ENCODE results near the gene TAOK2.
"Not testable (repeated sequence)": the region's sequence is repeated elsewhere in the genome, so short reads cannot be mapped to it uniquely, and the experiment has no call there.

The TAOK2 gene

DNA sequence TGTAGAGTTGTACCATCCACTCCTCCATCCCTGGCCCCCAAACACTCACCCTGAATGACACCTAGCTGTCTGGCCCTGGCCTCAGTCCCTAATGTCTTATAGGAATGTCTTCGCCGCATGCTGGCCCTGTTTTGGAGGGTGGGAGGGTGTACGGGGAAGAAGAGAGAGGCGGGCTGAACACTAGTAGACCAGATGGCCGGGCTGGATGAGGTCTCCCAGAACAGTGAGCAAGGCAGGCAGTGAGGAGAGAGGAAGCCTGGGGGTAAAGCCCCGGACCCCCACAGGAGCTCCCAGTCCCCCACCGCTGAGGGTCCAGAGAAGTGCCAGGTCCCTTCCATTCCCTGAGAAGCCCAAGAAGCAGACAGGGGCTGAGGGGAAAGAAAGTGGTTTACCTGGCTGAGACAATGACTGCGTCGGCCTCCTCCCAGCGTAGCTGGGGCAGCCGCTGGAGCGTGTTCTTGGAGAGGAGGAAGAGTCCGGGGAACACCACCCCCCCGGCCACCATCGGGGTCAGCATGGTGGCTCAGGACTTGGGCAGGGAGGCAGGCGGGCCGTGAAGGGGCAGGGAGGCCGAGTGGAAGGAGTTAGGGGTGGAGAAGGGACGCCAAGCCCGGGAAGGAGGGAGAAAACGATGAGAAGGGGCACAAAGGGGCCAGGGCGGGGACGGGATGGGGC lies 56.5 kb downstream of the TAOK2 start:
- no peak overlapping the region for H3K4me3 ChIP-seq (ENCODE audit: low read depth, low read length)
- TF ChIP-seq, protein P1, sequence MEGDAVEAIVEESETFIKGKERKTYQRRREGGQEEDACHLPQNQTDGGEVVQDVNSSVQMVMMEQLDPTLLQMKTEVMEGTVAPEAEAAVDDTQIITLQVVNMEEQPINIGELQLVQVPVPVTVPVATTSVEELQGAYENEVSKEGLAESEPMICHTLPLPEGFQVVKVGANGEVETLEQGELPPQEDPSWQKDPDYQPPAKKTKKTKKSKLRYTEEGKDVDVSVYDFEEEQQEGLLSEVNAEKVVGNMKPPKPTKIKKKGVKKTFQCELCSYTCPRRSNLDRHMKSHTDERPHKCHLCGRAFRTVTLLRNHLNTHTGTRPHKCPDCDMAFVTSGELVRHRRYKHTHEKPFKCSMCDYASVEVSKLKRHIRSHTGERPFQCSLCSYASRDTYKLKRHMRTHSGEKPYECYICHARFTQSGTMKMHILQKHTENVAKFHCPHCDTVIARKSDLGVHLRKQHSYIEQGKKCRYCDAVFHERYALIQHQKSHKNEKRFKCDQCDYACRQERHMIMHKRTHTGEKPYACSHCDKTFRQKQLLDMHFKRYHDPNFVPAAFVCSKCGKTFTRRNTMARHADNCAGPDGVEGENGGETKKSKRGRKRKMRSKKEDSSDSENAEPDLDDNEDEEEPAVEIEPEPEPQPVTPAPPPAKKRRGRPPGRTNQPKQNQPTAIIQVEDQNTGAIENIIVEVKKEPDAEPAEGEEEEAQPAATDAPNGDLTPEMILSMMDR (IDR thresholded peaks at IDR 0.05; ENCODE audit: borderline replicate concordance, insufficient read depth, low read depth, low read length): no peak

DNA sequence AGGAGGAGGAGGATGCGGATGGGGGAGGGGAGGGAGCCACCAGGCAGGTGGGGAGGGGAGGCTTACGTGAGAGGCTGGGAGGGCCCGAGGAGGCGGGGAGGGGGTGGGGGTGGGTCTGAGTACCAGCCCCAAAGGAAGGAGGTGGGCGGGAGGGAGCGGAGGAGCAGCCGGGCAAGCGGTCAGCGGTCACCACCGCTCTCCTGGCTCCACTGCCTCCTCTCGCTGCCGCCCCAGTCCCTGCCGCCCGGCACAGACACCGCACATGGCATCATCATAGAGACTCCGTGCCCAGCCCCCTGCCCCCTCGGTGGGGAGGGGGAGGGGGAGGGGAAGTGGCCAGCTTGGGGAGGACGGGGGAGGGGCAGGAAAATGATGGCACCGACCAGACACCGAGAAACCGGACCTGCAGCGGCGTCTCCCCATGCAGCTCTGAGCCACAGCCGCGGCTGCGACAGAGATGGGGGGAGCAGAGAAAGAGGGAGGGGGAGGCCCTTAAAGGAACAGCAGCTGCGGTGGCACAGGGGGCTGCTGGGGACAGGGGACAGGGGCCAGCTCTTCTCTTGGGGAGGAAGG lies 57.3 kb downstream of the TAOK2 start, which contains the start of gene TLCD3B:
TSS of gene TLCD3B (minus strand) at position 431 of the 573 bp plus-strand sequence. CDS start 744 bp downstream, outside the sequence.
- TF ChIP-seq, protein P1 (IDR thresholded peaks at IDR 0.05; ENCODE audit: borderline replicate concordance, insufficient read depth, low read depth, low read length): no peak
- H3K4me3 ChIP-seq (ENCODE audit: low read depth, low read length): no peak within 1 kb of the TSS

DNA sequence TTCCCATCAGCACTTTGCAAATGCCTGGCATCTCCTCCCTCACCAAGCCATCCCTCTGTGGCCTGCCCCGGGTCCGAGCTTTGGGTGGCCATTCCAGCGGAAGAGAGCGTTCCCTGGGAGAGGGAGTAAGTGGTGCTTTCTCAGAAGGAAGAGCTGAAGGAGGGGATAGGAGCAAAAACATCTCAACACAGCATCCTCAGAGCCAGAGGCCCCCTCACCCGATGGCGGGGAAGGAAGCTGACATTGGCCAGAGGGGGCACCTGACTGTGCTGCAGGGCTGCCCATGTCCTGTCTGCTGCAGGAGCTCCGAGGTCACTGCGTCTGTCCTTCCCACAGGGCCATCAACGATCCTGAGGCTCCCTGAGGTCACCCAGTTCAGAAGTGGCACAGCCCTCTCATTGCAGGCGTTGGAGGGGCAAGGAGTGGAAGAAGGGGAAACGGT lies 57.8 kb downstream of the TAOK2 start:
- TF ChIP-seq, protein P1 (IDR thresholded peaks at IDR 0.05; ENCODE audit: borderline replicate concordance, insufficient read depth, low read depth, low read length): no peak
- H3K4me3 ChIP-seq (ENCODE audit: low read depth, low read length): no peak overlapping the region

DNA sequence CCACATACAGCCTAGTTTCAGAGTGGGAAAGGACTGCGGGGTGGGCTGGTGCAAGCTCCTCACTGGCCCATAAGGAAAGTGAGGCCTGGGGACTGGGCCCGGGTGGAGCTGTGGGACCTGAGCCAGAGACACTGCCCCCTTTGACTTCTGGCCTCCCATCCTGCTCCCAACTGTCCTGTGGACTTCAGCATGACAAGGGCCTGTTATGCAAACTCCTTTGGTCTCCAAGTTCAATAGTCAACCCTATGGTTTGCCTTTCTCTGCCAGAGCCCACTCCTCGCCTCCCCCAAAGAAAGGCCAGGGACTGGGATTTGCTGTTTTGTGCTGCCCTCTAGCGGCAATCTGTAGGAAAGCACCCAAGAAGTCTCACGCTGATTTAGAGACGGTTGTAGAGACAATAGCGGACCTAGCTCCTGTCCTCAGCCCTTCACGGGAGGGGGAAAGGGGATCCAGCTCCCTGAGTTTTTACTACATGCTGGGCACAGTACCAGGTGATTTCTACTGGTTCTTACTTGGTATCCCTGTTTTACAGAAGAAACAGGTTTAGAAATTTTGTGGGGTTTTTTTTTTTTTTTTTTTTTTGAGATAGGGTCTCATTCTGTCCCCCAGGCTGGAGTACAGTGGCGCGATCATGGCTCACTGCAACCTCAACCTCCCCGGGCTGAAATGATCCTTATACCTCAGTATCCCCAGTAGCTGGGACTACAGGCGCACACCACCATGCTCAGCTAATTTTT lies 58.6 kb downstream of the TAOK2 start:
- no peak overlapping the region for H3K4me3 ChIP-seq (ENCODE audit: low read depth, low read length)
- TF ChIP-seq, protein P1 (IDR thresholded peaks at IDR 0.05; ENCODE audit: borderline replicate concordance, insufficient read depth, low read depth, low read length): peak; percentile 83

DNA sequence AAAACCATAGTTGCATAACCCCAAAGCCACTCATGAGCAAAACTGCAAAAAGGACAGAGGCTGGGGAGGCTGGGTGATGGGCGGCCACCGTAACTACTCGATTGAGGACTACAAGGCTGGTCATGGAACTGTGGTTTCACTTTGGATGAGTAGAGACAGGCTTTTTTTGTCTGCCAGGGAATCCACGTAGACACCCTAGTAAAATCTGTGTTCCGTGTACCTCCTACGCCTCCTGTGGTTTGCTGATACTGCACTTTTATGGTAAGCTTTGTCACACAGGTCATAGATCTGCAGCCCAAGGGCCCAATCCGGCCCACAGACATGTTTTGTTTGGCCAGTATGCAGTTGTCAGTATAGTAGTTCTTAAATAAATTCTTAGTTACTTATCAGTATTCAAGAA lies 59.6 kb downstream of the TAOK2 start:
- TF ChIP-seq, protein P1 (IDR thresholded peaks at IDR 0.05; ENCODE audit: borderline replicate concordance, insufficient read depth, low read depth, low read length): no peak
- no peak overlapping the region for H3K4me3 ChIP-seq (ENCODE audit: low read depth, low read length)

DNA sequence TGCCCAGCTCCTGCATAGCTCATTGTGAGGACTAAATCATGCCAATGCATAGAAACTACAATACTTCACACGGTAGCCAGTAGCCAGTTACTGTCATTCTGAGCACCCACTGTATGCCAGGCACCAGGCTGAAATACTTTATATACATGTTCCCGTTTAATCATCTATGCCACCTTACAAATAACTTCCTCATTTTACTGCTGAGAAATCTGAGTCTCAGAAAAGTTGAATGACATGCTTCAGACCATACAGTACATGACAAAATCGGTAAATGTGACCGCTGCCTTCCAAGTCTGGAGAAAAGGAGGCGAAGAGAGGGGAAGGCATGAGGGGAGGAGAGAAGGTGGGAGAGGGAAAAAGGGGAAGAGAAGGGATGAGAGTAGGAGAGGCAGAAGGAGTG lies 66.6 kb downstream of the TAOK2 start:
- no peak overlapping the region for H3K4me3 ChIP-seq (ENCODE audit: low read depth, low read length)

DNA sequence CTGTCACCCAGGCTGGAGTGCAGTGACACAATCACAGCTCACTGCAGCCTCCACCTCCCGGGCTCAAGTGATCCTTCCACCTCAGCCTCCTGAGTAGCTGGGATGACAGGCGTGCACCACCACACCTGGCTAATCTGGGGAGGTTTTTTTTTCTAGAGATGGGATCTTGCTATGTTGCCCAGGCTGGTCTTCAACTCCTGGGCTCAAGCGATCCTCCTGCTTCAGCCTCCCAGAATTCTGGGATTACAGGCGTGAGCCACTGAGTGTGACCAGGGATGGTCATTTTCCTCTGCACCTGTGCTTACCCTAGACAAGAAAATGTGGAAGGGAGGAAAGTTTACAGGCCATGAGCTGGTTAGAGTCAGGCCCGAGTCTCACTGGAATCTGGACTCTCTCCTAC lies 67.0 kb downstream of the TAOK2 start:
- not testable (repeated sequence) for H3K4me3 ChIP-seq (ENCODE audit: low read depth, low read length)

More for the DNA sequence above, 66.6 kb downstream of the TAOK2 start:
- TF ChIP-seq, protein P1 (IDR thresholded peaks at IDR 0.05; ENCODE audit: borderline replicate concordance, insufficient read depth, low read depth, low read length): no peak
